ENCODE measurements around the gene AKNA.

Gene AKNA, protein sequence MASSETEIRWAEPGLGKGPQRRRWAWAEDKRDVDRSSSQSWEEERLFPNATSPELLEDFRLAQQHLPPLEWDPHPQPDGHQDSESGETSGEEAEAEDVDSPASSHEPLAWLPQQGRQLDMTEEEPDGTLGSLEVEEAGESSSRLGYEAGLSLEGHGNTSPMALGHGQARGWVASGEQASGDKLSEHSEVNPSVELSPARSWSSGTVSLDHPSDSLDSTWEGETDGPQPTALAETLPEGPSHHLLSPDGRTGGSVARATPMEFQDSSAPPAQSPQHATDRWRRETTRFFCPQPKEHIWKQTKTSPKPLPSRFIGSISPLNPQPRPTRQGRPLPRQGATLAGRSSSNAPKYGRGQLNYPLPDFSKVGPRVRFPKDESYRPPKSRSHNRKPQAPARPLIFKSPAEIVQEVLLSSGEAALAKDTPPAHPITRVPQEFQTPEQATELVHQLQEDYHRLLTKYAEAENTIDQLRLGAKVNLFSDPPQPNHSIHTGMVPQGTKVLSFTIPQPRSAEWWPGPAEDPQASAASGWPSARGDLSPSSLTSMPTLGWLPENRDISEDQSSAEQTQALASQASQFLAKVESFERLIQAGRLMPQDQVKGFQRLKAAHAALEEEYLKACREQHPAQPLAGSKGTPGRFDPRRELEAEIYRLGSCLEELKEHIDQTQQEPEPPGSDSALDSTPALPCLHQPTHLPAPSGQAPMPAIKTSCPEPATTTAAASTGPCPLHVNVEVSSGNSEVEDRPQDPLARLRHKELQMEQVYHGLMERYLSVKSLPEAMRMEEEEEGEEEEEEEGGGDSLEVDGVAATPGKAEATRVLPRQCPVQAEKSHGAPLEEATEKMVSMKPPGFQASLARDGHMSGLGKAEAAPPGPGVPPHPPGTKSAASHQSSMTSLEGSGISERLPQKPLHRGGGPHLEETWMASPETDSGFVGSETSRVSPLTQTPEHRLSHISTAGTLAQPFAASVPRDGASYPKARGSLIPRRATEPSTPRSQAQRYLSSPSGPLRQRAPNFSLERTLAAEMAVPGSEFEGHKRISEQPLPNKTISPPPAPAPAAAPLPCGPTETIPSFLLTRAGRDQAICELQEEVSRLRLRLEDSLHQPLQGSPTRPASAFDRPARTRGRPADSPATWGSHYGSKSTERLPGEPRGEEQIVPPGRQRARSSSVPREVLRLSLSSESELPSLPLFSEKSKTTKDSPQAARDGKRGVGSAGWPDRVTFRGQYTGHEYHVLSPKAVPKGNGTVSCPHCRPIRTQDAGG (N-terminal part only)

DNA sequence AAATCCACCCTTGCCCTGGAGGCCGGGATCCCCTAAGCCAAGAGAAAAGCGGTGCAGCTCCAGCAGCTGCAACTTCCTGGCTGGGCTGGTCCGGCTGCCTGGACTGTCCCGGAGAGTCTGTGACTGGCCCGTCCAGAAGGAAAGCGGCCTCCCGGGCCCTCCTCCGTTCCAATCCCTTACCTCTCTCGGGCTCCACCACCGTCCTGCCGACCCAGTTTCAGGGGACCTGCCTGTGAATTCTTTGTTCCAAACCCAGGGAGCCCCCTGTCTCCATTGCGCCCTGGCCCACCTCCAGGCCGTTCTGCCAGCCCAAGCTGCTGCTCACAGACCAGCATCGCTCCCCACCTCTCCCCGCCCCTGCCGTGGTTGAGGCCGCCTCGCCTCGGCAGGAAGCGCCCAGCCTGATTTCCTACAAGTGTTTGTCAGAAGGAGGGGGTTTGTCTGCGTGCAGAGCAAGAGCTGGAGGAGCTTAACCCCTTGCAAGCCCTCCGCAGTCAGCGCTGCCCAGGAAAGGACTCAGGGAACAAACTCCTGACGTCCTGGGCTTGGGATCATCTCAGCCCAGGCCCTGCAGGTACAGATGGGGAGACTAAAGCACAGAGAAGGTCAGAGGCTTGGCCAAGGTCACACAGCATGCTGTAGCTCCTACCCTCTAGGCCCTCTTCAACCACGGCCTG is at the start of gene AKNA:
Gene AKNA, minus strand, starts transcription at position 303 of the 677 bp plus-strand sequence. CDS start 6,649 bp downstream, outside the sequence.
- DNase-seq, result no peak

- no peak for DNase-seq
Measured at GRCh38 chr9:114437401-114437893, 49.7 kb upstream of the AKNA start.

DNA sequence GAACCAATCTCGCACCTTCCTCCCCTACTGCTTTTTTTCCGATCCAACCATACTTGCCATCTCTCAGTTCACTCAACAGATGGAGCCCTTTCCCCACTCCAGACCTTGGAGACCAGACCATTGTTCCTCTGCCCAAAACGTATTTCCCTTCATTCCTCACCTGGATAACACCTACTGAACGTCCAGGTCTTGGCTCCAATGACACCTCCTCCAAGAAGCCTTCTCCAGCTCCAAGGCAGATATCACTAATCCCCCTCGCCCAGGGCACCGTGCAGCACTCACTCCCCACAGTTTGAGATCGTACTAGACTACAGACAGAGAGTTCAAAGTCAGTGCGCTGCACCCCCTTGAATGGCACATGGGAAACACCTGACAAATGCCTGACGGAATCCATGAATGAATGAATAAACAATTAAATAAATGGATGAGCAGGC is 47.1 kb upstream of the AKNA start:
- peak; percentile 44 for DNase-seq

GRCh38 chr9:114433720-114434255 is 46.0 kb upstream of the AKNA start:
- DNase-seq, result no peak

DNA sequence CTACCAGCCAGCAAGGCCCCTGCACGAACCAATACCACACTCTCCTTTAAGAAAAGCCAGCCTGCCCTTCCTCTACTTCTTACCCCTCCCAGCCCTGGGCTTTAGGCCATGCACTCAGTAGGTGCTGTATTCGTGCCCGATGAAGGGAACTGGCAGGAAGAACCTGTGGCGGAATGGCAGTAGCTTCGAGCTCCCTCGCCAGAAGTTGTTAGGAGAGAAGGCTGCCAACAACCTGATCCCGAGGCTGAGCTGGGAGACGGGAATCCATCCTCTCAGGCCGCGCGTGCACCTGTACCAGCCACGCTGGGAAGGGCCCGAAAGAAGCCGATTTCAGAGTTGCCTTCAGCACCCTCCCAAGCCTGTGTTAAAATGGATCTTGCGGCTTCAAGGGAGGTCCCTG is 45.3 kb upstream of the AKNA start:
- no peak for DNase-seq

DNA sequence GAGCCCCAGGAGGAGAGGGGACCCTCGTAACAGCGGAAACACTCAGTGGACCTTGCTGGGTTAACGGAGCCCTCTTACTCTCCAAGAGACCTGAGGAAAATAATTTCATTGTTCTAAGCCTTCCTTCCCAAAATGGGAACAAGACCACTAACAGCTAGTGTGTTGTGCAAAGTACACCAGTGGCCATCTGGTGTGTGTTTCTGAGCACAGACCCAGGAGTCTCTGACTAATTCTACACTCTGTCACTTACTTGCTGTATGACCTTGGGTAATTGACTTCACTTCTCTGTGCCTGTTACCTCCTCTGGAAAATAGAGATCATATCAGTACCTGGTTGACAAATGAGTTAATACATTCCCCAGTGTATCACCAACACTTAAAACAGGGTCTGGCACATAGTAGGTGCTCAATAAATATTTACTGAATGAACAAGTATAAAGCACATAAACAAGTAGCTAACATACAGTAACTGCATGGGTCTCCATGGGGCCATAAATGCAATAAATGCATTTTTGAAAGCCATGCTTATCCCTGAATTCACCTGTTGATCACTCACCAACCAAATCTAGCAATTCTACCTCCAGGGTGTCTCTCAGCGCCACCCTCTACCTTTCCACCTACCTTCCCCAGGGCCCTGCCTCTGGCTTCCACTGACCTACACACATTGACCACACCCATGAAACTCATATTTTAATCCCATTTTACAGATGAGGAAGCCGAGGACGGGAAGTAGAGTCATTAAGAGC is 44.7 kb upstream of the AKNA start:
- no peak for DNase-seq

GRCh38 chr9:114431770-114432169 is 44.0 kb upstream of the AKNA start:
- DNase-seq, result no peak

- DNase-seq, result no peak
Measured at GRCh38 chr9:114431003-114431402, 43.2 kb upstream of the AKNA start.

GRCh38 chr9:114430457-114430856 is 42.7 kb upstream of the AKNA start:
- no peak for DNase-seq

DNA sequence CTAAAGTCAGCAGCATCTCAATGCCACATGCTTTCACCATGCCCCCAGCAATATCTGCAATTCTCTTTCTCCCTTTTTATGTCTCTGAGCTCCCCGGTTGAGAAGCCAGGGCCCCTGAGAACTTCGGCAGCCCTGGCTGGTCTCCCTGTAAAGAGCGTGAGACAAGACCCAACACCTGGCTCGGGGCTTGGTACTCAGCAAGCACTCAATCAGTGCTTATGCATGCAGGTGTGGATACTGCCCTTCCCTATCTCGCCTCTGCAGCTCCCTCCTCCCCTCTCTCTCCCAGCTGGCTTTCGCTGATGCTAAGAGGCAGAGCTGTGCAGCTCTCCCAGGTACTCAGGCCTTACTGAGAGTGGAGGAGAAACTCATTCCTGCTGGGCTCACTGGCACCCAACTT is 41.7 kb upstream of the AKNA start:
- DNase-seq, result no peak

GRCh38 chr9:114428466-114428865 is 40.7 kb upstream of the AKNA start:
- no peak for DNase-seq

- DNase-seq, result no peak
Measured at GRCh38 chr9:114427644-114428043, 39.9 kb upstream of the AKNA start.

DNA sequence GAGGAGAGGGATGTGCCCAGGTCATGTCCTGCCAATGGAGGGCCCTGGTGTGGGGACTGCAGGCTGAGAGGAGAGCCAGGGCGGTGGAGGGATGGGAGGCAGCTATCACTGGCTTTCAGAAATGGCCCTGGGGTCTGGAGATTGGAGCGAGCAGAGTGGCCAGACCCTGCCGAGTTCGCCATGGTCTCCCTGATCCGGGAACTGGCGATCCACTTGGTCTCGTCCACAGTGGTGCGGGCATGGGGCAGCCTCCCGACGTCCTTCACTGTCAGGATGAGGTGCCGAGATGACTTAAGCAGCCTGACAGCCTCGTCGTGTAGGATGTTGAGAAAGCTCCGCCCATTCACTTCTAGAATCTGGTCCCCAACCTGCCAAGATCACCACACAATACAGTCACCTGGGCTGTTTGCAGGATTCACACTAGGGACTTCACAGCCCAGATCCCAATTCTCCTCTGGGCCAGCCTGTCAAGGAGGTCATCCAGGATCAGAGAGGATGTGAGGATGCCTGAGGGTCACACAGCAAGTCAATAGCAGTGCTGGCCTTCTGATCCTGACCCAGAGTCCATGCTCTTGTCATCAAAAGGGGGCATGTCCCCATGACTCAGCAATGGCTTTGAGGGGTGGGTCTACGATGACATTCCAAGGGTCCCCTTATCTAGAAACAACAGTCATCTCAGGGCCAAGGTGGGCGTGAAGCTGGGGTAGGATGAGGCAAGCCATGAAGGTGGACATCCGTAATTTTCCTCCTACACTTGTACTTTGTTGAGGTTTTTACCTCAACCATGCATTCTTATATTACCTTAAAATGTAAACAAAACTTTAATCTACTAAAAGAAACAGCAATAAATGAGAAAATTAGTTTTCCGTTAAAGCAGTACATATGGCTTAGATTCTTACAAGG is 38.5 kb upstream of the AKNA start:
- no peak for DNase-seq

DNA sequence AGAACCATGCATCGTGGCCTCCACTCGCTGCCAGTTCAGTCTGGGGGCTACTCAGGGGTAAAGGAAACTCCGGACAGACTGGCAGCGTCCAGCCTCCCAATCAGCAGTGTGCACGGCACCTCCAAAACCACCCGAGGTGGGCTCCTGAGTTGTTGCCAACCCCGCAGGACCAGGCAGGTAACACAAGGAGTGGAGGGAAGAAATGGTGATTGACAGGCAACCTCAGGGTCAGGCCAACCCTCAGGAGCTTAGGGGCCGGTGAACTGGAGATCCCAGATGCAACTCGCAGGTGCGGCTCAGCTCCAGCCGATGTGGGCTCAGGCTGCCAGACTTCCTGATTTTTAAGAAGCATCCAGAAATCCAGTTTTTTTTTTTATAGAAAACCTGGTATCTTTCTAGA is 37.3 kb upstream of the AKNA start:
- DNase-seq, result no peak

DNA sequence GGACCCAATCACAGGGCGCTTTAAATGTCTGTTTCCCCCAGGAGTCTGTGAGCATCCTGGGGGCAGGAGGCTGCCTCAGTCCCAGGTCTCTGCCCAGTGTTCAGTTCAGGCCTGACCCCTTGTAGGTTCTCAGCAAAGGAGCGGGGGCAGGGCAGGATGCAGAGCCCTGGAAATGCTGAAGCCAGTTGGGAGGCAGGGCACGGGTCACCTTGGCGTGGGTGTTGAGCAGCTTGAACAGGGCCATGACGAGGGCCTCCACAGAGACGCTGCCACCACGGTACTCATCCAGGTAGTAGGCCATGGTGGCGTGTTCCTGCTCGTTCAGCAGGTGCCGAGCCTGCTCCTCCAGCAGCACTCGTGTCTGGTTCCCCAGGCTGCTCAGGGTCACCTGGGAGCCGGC is 36.3 kb upstream of the AKNA start:
- DNase-seq, result no peak

GRCh38 chr9:114423181-114423580 is 35.4 kb upstream of the AKNA start:
- DNase-seq, result no peak

DNA sequence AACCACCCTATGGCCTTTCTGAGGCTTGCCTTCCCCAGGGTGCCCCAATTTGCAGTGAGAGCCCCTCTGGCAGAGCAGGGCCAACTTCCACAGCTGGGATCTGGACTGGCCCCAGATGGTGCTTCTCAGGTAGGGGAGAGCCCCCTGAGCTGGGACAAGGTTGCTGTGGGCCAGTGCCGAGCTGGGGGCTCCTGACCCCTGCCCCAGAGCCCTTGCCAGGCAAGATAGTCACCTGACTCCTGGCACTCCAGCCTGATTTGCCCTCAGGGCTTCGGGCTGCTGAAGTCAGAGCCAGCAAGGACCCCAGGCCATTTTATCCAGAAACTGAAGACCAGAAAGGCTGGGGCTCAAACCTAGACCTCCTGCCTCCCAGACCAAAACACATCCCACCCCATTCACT is 33.4 kb upstream of the AKNA start:
- no peak for DNase-seq

GRCh38 chr9:114419796-114420195 is 32.0 kb upstream of the AKNA start:
- no peak for DNase-seq

DNA sequence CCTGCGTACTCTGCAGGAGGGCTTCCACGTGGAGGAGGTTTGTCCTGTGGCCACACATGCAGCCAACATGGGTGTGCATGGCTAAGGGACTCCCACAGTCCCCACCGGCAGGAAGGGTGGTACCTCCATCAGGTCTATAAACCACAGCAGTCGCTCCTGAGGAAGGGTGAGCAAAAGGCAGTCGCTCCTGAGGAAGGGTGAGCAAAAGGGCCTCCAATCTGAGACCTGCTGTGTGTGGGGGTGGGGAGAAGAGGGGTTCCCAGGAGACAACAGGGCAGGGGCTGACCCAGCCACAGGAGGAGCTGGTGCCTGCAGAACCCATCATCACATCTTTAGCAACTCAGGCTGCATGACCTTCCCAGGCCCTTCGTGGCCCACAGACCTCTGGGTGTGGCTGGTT is 30.3 kb upstream of the AKNA start:
- DNase-seq, result no peak

DNA sequence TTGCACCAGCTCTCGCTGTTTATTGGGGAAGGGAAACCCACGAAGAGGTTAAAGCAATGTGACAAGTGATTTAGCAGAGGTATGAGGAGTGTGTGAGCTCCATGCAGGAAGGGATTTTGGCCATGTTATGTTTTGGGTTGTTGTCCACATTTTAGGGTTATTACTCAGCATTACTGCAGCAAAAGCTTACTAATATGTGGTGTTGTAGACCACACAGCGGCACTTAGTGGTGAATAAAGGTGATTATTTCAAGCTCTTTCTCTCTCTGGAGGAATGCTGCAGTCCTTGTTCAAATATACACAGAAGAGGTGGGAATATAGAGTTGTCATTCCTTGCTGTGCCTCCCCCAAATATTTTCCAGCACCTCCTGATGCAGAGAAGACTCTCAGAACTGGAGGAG is 29.7 kb upstream of the AKNA start:
- DNase-seq, result no peak

All from COR-L47 (cell line).